ENCODE measurements around the gene STK11. TPM values are rescaled to one million over a fixed set of nuclear protein-coding genes. Genes with fewer than 3 reads are reported as not detected.

Gene STK11
- total and polyA plus RNA-seq, 2 experiments from 2014 or later = 19.4 to 96.5 TPM

- H3K4me2 ChIP-seq = peak overlapping the region; percentile 98
- H2AFZ ChIP-seq = no peak overlapping the region
- TF ChIP-seq, protein P1, sequence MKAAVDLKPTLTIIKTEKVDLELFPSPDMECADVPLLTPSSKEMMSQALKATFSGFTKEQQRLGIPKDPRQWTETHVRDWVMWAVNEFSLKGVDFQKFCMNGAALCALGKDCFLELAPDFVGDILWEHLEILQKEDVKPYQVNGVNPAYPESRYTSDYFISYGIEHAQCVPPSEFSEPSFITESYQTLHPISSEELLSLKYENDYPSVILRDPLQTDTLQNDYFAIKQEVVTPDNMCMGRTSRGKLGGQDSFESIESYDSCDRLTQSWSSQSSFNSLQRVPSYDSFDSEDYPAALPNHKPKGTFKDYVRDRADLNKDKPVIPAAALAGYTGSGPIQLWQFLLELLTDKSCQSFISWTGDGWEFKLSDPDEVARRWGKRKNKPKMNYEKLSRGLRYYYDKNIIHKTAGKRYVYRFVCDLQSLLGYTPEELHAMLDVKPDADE (IDR thresholded peaks at IDR 0.05) = no peak
- TF ChIP-seq CTCF (conservative IDR thresholded peaks at IDR 0.05; ENCODE audit: low read depth in 2 of 2) (no peak), STAT1 (IDR thresholded peaks at IDR 0.05; ENCODE audit: unreplicated experiment) (no peak), ZNF114 (CRISPR knock-in tag; IDR thresholded peaks at IDR 0.05) (no peak), CREB1 (CRISPR knock-in tag; IDR thresholded peaks at IDR 0.05; ENCODE audit: low read depth) (no peak), EZH2phosphoT487 (IDR thresholded peaks at IDR 0.05; ENCODE audit: unreplicated experiment) (no peak), NANOG (IDR thresholded peaks at IDR 0.05; ENCODE audit: borderline replicate concordance) (no peak), EZH2 (IDR thresholded peaks at IDR 0.05; ENCODE audit: low read depth, unreplicated experiment) (no peak), ZNF331 (CRISPR knock-in tag; IDR thresholded peaks at IDR 0.05; ENCODE audit: low read depth) (no peak), JUNB (IDR thresholded peaks at IDR 0.05; ENCODE audit: unreplicated experiment) (no peak), POLR2AphosphoS5 (IDR thresholded peaks at IDR 0.05; ENCODE audit: low read depth) (no peak)
- TF ChIP-seq, protein P2, sequence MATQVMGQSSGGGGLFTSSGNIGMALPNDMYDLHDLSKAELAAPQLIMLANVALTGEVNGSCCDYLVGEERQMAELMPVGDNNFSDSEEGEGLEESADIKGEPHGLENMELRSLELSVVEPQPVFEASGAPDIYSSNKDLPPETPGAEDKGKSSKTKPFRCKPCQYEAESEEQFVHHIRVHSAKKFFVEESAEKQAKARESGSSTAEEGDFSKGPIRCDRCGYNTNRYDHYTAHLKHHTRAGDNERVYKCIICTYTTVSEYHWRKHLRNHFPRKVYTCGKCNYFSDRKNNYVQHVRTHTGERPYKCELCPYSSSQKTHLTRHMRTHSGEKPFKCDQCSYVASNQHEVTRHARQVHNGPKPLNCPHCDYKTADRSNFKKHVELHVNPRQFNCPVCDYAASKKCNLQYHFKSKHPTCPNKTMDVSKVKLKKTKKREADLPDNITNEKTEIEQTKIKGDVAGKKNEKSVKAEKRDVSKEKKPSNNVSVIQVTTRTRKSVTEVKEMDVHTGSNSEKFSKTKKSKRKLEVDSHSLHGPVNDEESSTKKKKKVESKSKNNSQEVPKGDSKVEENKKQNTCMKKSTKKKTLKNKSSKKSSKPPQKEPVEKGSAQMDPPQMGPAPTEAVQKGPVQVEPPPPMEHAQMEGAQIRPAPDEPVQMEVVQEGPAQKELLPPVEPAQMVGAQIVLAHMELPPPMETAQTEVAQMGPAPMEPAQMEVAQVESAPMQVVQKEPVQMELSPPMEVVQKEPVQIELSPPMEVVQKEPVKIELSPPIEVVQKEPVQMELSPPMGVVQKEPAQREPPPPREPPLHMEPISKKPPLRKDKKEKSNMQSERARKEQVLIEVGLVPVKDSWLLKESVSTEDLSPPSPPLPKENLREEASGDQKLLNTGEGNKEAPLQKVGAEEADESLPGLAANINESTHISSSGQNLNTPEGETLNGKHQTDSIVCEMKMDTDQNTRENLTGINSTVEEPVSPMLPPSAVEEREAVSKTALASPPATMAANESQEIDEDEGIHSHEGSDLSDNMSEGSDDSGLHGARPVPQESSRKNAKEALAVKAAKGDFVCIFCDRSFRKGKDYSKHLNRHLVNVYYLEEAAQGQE (IDR thresholded peaks at IDR 0.05; ENCODE audit: unreplicated experiment) = no peak
- TF ChIP-seq, protein P3, sequence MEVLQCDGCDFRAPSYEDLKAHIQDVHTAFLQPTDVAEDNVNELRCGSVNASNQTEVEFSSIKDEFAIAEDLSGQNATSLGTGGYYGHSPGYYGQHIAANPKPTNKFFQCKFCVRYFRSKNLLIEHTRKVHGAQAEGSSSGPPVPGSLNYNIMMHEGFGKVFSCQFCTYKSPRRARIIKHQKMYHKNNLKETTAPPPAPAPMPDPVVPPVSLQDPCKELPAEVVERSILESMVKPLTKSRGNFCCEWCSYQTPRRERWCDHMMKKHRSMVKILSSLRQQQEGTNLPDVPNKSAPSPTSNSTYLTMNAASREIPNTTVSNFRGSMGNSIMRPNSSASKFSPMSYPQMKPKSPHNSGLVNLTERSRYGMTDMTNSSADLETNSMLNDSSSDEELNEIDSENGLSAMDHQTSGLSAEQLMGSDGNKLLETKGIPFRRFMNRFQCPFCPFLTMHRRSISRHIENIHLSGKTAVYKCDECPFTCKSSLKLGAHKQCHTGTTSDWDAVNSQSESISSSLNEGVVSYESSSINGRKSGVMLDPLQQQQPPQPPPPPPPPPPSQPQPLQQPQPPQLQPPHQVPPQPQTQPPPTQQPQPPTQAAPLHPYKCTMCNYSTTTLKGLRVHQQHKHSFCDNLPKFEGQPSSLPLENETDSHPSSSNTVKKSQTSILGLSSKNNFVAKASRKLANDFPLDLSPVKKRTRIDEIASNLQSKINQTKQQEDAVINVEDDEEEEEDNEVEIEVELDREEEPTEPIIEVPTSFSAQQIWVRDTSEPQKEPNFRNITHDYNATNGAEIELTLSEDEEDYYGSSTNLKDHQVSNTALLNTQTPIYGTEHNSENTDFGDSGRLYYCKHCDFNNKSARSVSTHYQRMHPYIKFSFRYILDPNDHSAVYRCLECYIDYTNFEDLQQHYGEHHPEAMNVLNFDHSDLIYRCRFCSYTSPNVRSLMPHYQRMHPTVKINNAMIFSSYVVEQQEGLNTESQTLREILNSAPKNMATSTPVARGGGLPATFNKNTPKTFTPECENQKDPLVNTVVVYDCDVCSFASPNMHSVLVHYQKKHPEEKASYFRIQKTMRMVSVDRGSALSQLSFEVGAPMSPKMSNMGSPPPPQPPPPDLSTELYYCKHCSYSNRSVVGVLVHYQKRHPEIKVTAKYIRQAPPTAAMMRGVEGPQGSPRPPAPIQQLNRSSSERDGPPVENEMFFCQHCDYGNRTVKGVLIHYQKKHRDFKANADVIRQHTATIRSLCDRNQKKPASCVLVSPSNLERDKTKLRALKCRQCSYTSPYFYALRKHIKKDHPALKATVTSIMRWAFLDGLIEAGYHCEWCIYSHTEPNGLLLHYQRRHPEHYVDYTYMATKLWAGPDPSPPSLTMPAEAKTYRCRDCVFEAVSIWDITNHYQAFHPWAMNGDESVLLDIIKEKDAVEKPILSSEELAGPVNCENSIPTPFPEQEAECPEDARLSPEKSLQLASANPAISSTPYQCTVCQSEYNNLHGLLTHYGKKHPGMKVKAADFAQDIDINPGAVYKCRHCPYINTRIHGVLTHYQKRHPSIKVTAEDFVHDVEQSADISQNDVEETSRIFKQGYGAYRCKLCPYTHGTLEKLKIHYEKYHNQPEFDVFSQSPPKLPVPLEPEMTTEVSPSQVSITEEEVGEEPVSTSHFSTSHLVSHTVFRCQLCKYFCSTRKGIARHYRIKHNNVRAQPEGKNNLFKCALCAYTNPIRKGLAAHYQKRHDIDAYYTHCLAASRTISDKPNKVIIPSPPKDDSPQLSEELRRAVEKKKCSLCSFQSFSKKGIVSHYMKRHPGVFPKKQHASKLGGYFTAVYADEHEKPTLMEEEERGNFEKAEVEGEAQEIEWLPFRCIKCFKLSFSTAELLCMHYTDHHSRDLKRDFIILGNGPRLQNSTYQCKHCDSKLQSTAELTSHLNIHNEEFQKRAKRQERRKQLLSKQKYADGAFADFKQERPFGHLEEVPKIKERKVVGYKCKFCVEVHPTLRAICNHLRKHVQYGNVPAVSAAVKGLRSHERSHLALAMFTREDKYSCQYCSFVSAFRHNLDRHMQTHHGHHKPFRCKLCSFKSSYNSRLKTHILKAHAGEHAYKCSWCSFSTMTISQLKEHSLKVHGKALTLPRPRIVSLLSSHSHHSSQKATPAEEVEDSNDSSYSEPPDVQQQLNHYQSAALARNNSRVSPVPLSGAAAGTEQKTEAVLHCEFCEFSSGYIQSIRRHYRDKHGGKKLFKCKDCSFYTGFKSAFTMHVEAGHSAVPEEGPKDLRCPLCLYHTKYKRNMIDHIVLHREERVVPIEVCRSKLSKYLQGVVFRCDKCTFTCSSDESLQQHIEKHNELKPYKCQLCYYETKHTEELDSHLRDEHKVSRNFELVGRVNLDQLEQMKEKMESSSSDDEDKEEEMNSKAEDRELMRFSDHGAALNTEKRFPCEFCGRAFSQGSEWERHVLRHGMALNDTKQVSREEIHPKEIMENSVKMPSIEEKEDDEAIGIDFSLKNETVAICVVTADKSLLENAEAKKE (CRISPR knock-in tag; IDR thresholded peaks at IDR 0.05) = no peak
- H3K4me3 ChIP-seq = peak overlapping the region; percentile 91
- peaks cover 28% of the 10 kb centered on the region for H3F3A ChIP-seq (replicated peaks; ENCODE audit: low read depth)
- no peaks in the 10 kb centered on the region for H3K9me3 Mint-ChIP-seq
- no peak for DNase-seq (ENCODE audit: low spot score)
- H3K79me2 ChIP-seq (replicated peaks; ENCODE audit: insufficient read depth) = peaks cover 58% of the 10 kb centered on the region
- H3K27me3 Mint-ChIP-seq (ENCODE audit: insufficient read depth, low read depth, poor library complexity) = peaks cover 6% of the 10 kb centered on the region
- no peaks in the 10 kb centered on the region for H3K27me3 ChIP-seq (ENCODE audit: insufficient read depth)
- H3K9me2 ChIP-seq (ENCODE audit: insufficient read depth) = no peaks in the 10 kb centered on the region
- ATAC-seq = no peak; the same call in 2 of the 3 replicates
- H3K4me1 ChIP-seq (ENCODE audit: insufficient read depth) = peaks cover 15% of the 10 kb centered on the region; the same call in 1 of the 2 replicates
- H3K27ac Mint-ChIP-seq = peak overlapping the region; percentile 70; the same call in 1 of the 2 replicates
- peak overlapping the region; percentile 94 for H3K4me3 Mint-ChIP-seq
- H3K36me3 ChIP-seq (ENCODE audit: insufficient read depth) = no peaks in the 10 kb centered on the region; the same call in 1 of the 2 replicates
- H4K20me1 ChIP-seq (replicated peaks; ENCODE audit: insufficient read depth) = peaks cover 38% of the 10 kb centered on the region
- peaks cover 18% of the 10 kb centered on the region for H3K4me1 Mint-ChIP-seq
- no peak overlapping the region for H3K27ac ChIP-seq (ENCODE audit: low read depth)
- H3K36me3 Mint-ChIP-seq (ENCODE audit: low read depth) = peaks cover 22% of the 10 kb centered on the region
Observed at GRCh38 chr19:1206864-1207450, 1.4 kb downstream of the STK11 start.

All from GM23338 (cell line).